Activated CD4-positive, alpha-beta T cell treated with anti-CD3 and anti-CD28 coated beads, Interleukin-2, amount 50 U/mL, for 16 hours (primary cell): Measurements from ENCODE around the gene ZGLP1.

Experiments
- DNase-seq: peaks from one replicate; pipeline ENCODE4 v3.0.0-alpha.2; 2020

ZGLP1 gene

GRCh38 chr19:10325732-10326131 is 16.1 kb upstream of the ZGLP1 start:
- no peak for DNase-seq

DNA sequence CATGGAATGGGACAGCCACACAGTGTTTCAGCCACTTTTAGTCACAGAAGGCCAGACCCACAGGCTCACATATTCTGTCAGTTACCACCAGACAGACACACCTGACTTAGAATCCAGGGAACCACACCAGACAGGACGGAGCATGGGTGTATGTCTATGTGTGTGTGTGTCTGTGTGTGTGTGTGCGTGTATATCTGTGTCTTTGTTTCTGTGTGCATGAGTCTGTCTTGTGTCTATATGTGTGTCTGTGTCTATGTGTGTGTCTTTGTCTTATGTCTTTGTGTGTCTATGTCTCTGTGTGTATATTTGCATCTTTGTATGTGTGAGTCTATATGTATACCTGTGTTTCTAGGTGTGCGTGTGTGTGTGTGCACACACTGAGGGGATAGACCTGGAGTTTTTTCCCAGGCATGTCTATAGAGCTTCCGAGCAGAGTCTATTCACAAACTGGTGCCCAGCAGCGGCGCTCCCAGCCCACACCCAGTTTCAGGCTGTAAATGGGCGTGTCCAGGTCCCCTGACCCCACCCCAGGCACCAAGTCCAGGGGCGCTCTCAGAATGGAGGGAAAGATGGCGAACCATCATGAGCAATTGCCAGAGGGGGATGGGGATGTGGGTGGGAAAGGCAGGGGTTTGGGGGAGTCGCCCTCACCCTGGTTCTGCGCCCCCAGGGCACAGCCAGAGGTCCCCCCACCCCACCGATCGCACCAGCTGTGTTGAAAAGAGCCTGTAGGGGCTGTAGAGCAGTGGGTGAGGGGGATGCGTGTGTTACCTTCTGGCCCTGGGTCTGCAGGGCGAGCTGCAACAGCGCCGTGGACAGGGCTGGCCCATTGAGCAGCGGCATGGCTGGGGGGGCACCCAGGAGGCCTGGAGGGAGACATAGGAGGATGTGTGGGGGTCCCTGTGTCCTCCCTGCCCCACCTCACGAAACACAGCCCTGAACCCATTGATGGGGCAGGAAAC is 12.5 kb upstream of the ZGLP1 start:
- DNase-seq: no peak

DNA sequence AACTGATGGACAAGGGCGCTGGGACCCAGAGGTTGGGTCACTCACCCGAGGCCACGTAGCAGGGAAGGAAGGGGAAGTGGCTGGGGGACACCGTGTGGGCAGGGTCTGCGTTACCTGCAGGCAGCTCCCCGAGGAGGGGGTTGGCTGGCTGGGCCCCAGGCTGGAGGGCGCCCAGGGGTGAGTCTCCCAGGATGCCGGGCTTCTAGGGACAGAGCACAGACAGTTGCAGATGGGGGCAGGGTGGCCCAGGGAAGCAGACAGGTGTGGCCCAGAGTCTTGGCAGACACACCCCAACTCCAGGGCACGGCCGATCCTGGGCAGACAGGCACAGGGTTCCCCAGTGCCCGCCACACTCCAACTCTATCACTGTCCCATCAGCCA is 11.8 kb upstream of the ZGLP1 start:
- DNase-seq: no peak

DNA sequence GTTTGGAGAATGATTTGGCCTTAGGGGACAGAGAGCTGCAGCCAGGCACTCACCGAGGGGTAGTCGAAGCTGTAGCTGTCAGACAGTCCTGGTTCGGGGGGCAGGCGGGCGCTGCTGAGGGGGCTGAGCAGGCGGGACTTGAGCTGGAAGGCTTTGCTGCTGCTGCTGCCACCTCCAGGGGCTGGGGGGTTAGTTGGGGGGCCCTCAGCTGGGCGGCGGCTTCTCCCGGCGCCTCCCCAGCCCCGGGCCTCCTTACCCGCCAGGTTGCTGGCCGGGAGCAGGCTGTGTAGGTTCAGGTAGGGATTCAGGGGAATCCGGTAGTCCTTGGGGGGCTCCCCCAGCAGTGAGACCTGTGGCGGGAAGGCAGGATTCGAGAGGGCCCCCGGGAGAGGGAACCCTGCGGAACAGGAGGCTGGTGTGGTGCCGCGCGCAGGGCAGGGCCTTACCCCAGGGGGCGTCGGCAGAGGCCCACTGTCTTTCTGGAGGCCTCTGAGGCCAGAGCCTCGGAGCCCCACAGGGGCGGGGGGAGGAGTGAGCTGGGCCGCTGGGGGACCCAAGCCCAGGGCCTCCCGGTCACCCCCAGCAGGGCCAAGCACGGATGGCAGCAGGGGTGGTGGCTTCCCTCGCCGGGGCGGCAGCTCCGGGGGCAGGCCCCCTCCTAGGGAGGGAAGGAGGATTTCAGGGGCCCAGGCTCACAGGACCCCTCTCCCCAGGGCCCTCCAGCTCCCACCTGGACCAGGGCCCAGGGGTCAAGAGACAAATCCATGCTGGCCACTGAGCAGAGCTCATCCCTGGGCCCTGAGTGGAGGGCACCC is 11.2 kb upstream of the ZGLP1 start:
- DNase-seq: no peak

- no peak for DNase-seq
Measured at GRCh38 chr19:10318807-10319682, 9.4 kb upstream of the ZGLP1 start.

- DNase-seq: no peak
Measured at GRCh38 chr19:10317857-10318462, 8.3 kb upstream of the ZGLP1 start.

DNA sequence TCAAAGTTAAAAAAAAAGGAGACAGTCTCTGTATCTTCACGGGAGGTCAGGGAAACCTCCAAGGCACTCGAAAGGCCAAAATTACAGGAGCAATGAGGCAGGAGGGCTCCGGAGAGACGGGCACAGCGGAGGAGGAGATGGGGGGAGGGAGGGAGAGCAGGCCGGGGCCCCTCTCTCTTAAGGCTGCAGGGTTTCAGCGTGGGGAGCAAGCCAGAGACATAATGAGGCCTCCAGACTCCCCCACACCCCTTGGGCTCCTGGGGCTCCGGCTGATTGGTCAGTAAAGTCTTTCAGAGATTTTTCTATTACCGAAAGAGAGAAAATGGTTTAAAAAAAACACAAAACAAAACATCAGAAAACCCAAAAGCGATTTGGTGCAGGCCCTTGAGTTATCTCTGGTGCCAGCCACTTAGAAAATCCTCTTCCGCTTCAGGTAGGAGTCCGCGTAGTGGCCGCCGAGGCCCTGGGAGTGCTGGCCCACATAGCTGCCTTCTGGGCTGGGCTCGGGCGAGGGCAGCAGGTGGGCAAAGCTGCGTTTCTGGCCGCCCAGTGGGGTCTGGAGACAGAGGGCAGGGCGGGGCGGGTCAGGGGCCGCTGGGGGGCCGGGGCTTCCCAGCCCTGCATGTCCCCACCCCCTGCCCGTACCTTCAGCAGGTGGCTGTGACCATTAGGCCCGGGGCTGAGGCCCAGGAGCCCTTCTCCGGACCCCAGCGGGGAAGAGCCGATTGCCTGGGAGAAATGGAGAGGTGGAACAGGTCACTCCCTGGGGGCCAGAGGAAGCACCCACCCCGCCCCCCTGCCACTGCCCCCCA is 7.6 kb upstream of the ZGLP1 start:
- DNase-seq: no peak

DNA sequence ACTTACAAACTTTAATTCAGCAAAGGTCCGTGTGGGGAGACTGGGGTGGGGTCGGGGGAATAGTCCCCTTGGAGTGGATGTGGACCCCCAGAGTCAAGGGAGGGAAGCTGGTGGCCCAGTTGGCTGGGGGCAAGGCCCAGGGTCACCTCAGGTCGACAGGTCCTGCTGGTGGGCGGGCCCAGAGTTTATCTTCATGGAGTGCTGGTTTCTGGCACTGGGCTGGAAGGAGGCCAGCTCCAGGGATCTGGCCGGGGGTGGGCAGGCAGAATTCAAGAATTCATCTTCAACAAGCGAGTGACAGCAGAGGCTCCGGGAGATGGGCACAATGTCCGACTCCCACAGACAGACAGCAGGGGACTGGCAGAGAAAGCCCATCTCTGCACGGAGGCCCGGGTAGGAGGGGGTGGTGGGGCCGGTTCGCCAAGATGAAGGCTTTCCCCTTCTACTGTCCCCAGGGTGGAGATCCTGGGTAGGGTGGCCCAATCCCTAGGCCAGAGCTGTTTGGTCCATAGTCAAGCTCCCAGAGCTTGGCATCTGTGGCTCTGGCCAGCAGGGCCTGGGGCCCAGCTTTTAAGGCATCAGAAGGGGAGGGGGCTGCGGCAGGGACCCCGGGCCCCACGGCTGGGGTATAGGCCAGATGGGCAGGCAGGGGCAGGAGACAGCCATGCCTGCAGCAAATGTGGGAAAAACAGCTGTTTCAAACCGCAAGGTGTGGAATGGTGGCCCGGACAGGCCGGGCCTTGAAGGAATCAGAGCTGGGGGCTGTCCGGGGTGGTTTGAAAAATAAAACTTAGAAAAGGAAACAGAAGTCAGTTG is 6.8 kb upstream of the ZGLP1 start:
- no peak for DNase-seq

DNA sequence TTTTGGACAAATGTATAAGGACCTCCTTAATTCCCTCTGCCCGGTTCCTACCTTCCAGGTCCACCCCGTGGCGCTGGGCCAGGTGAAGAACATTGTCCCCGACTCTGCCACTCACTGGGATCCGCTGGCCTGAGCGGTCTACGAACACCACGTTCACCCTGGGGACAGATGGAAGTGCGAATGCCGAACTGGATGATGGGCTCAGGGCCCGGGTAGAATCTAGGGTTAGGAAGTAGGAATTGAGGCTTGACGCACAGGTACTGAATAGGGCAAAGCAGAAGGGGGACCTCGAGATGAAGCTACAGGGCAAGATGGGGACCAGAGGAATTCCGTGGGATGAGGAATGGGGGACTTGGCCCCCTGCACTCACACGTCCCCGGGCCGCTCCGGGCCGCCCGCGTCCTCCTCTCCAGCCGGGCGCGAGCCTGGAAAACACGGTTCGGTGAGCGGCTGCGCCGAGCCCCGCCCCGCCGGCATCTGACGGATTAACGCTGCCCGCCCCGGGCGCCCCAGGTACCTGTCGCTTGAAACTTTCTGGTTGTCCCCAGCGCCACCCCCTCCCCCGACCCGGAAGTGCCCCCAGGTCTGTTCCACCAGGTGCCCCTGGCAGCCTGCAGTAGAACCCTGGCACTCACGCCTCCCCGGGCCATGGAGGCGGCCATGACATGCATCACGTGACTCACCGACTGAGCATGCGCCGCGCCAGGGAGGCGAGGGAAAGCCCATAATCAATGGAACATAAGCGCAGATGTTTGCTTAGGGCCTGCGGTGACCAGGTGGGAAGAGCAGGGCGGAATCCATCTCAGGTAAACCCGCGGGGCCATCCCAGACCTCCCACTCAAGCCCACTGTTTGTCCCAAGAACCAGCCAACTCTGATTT is 6.0 kb upstream of the ZGLP1 start, which contains the start of gene FDX2:
TSS of gene FDX2 (minus strand) at position 681 of the 880 bp plus-strand sequence. CDS start at position 662, 19 bp downstream.
- peak; percentile 92 for DNase-seq

DNA sequence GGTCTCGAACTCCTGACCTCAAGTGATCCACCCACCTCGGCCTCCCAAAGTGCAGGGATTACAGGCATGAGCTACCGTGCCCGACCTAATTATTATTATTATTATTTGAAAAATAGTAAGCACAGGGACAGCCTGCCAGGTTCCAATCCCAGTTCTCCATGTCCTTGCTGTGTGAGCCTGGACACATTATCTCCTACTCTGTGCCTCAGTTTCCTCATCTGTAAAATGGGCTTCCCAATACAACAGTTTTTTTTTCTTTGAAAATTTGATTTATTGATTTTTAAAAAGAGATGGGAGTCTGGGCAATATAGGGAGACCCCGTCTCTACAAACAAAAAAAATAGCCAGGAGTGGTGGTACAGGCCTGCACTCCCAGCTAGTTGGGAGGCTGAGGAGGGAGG is 3.3 kb downstream of the ZGLP1 start:
- no peak for DNase-seq

GRCh38 chr19:10305139-10305806 is 4.3 kb downstream of the ZGLP1 start:
- no peak for DNase-seq

GRCh38 chr19:10299545-10300458 is 9.8 kb downstream of the ZGLP1 start:
- no peak for DNase-seq

DNA sequence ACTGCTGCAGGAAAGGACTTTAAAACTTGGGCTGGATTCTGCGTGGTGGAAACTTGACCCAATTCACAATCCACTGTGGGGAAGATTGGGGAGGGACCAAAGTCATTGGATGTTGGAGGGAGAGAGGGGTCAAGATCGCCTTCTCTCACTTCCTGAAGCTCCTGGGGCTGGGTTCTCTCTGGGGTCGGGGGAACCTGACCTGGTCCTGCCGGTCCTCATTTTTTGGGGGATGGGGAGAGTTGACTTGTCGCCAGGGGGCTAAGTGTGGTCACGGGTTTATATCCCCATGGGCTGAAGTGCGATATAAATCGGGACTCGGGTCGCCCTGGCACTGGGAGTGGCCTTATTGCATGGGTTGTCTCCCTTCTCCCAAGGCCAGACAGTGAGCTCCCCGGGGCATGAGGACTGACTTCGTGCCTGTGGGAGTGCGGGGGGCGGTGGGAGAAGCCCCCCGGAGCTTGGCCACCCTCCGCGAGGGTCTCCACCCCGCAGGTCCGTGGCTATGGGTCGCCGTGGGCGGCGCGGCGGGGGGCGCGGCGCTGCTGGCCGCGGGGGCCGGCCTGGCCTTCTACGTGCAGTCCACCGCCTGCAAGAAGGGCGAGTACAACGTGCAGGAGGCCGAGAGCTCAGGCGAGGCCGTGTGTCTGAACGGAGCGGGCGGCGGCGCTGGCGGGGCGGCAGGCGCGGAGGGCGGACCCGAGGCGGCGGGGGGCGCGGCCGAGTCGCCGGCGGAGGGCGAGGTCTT is 13.6 kb downstream of the ZGLP1 start:
- DNase-seq: no peak

- DNase-seq: peak; percentile 51
Measured at GRCh38 chr19:10295305-10295846, 14.2 kb downstream of the ZGLP1 start.

GRCh38 chr19:10294368-10294697 is 15.3 kb downstream of the ZGLP1 start:
- DNase-seq: no peak

DNA sequence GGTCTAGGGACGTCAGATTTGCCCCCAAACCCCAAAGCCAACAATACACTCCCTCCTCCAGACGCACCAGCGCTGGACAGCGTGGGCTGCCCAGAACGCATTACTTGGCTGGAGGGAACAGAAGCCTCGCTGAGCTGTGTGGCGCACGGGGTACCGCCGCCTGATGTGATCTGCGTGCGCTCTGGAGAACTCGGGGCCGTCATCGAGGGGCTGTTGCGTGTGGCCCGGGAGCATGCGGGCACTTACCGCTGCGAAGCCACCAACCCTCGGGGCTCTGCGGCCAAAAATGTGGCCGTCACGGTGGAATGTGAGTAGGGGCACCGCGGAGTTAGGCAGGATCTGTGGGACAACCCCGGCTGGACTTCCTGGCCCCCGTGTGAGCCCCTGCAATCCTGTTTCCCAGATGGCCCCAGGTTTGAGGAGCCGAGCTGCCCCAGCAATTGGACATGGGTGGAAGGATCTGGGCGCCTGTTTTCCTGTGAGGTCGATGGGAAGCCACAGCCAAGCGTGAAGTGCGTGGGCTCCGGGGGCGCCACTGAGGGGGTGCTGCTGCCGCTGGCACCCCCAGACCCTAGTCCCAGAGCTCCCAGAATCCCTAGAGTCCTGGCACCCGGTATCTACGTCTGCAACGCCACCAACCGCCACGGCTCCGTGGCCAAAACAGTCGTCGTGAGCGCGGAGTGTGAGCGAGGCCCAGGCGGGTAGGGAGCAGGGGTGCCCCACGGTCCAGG is 15.8 kb downstream of the ZGLP1 start:
- no peak for DNase-seq
